Endothelial cell of umbilical vein (primary cell): ENCODE results near the gene SLC15A5.

Experiments
- CTCF ChIP-seq, 2 donors: IDR thresholded peaks; 1 replicate in 1 of 2; 2 replicates in 1 of 2; pipeline ENCODE4 v1.5.1; 2011; ENCODE audit warnings: low read length in 2 of 2, mild to moderate bottlenecking in 2 of 2, moderate library complexity in 2 of 2, control low read depth in 1 of 2, inconsistent platforms in 1 of 2, low read depth in 1 of 2; ENCODE audit not compliant: insufficient read depth in 1 of 2; ENCODE audit errors: extremely low read depth in 1 of 2
- EZH2 ChIP-seq: IDR thresholded peaks from 2 replicates; pipeline ENCODE4 v1.6.1; 2012; ENCODE audit warnings: borderline replicate concordance, low read depth, mild to moderate bottlenecking, moderate library complexity, low read length, inconsistent platforms; ENCODE audit not compliant: severe bottlenecking
- JUN ChIP-seq: IDR thresholded peaks from 2 replicates; pipeline ENCODE4 v1.6.1; 2011; ENCODE audit warnings: borderline replicate concordance, low read depth; ENCODE audit not compliant: insufficient read length, insufficient read depth
- MYC ChIP-seq: IDR thresholded peaks from one replicate; pipeline ENCODE4 v1.6.1; 2011; ENCODE audit warnings: mild to moderate bottlenecking, low read depth, low read length
- POLR2A ChIP-seq: IDR thresholded peaks from 2 replicates; pipeline ENCODE4 v1.6.1; 2012; ENCODE audit warnings: low read depth, mild to moderate bottlenecking, control low read depth, low read length
- POLR2AphosphoS5 ChIP-seq: IDR thresholded peaks from 2 replicates; pipeline ENCODE4 v1.6.1; 2012; ENCODE audit warnings: low read depth, mild to moderate bottlenecking, control low read depth, low read length, moderate library complexity; ENCODE audit not compliant: insufficient read depth

GRCh38 chr12:16258963-16259362 is 18.5 kb downstream of the SLC15A5 start:
- TF ChIP-seq EZH2, result no peak
- TF ChIP-seq CTCF (IDR thresholded peaks at IDR 0.05; ENCODE audit: extremely low read depth in 1 of 2, insufficient read depth in 1 of 2, low read depth in 1 of 2, low read length in 2 of 2), result no peak
- TF ChIP-seq POLR2A, result no peak
- no peak for TF ChIP-seq POLR2AphosphoS5
- no peak for TF ChIP-seq JUN
- no peak for TF ChIP-seq MYC
